Gastrocnemius medialis (tissue), 4 donors: ENCODE data around the gene MED27.

ENCODE experiments used
- CTCF ChIP-seq, 5 experiments: fragments of 450-650 bp in 3 of 5; fragments of 200-600 bp in 2 of 5; sonication (generic) in 2 of 5; IDR thresholded peaks in 4 of 5; conservative IDR thresholded peaks in 1 of 5; 1 replicate in 4 of 5; 2 replicates in 1 of 5; pipeline ENCODE4 v1.5.1; 2016 to 2019; ENCODE audit warnings: antibody characterized with exemption in 5 of 5, mild to moderate bottlenecking in 3 of 5, moderate library complexity in 3 of 5
- POLR2A ChIP-seq, 2 donors: fragments of 450-650 bp; IDR thresholded peaks; one replicate each; pipeline ENCODE4 v1.6.1; 2017; ENCODE audit warnings: antibody characterized with exemption in 2 of 2, mild to moderate bottlenecking in 2 of 2, moderate library complexity in 2 of 2

GRCh38 chr9:132002643-132003318, 76.9 kb downstream of the MED27 start:
- TF ChIP-seq CTCF (IDR thresholded peaks at IDR 0.05 in 4 of 5, conservative IDR thresholded peaks at IDR 0.05 in 1 of 5) = no peak
- TF ChIP-seq POLR2A (IDR thresholded peaks at IDR 0.05) = no peak
